Suprapubic skin (tissue), 4 donors: ENCODE results near the gene DRC7. TPM values are rescaled to one million over a fixed set of nuclear protein-coding genes. Genes with fewer than 3 reads are reported as not detected.

ENCODE experiments used
- DNase-seq, 2 donors: peaks; one replicate each; pipeline ENCODE4 v3.0.0-alpha.2; 2019; ENCODE audit warnings: low spot score in 2 of 2
- H3K27ac ChIP-seq: fragments of 200-600 bp; sonication (generic); one replicate; pipeline ENCODE4 v1.5.1; 2019
- H3K27me3 ChIP-seq: fragments of 200-600 bp; sonication (generic); one replicate; pipeline ENCODE4 v1.5.1; 2019
- H3K36me3 ChIP-seq: fragments of 200-600 bp; sonication (generic); one replicate; pipeline ENCODE4 v1.5.1; 2019
- H3K4me1 ChIP-seq: fragments of 200-600 bp; sonication (generic); one replicate; pipeline ENCODE4 v1.5.1; 2019
- H3K4me3 ChIP-seq: fragments of 200-600 bp; sonication (generic); one replicate; pipeline ENCODE4 v1.5.1; 2019; ENCODE audit warnings: mild to moderate bottlenecking
- H3K9me3 ChIP-seq: fragments of 200-600 bp; sonication (generic); one replicate; pipeline ENCODE4 v1.5.1; 2019
- CTCF ChIP-seq, 2 donors: fragments of 200-600 bp in 1 of 2; fragments of 450-650 bp in 1 of 2; sonication (generic) in 1 of 2; IDR thresholded peaks; one replicate each; pipeline ENCODE4 v1.5.1; 2016 to 2019; ENCODE audit warnings: antibody characterized with exemption in 2 of 2, mild to moderate bottlenecking in 1 of 2, moderate library complexity in 1 of 2
- EP300 ChIP-seq: sonication (generic); formaldehyde crosslinking; IDR thresholded peaks from one replicate; pipeline ENCODE4 v1.6.1; 2017; ENCODE audit warnings: antibody characterized with exemption
- POLR2A ChIP-seq, 2 donors: fragments of 450-650 bp; IDR thresholded peaks; one replicate each; pipeline ENCODE4 v1.6.1; 2017; ENCODE audit warnings: antibody characterized with exemption in 2 of 2, mild to moderate bottlenecking in 2 of 2, moderate library complexity in 2 of 2
- POLR2AphosphoS5 ChIP-seq, 3 donors: sonication (generic); formaldehyde crosslinking; IDR thresholded peaks; one replicate each; pipeline ENCODE4 v1.6.1; 2017; ENCODE audit warnings: antibody characterized with exemption in 3 of 3
- WGBS: methylation state at CpG from one replicate; pipeline ENCODE4 v1.1.5; 2018; 5-methylcytosine and 5-hydroxymethylcytosine counted together
- total RNA-seq, 4 donors: library from RNA; depleted of rRNA; stranded (reverse); fragments of >200 nt; gene quantifications; one replicate each; pipeline ENCODE4 v1.1.0, GENCODE V29; 2016

Gene DRC7
- total RNA-seq, 4 donors from 2014 or later: not detected

- no peaks in the 10 kb centered on the region for H3K9me3 ChIP-seq
- H3K4me3 ChIP-seq: peak overlapping the region; percentile 83
- H3K36me3 ChIP-seq: no peaks in the 10 kb centered on the region
- DNase-seq: no peak
- peaks cover 38% of the 10 kb centered on the region for H3K4me1 ChIP-seq
- H3K27me3 ChIP-seq: no peaks in the 10 kb centered on the region
- TF ChIP-seq POLR2AphosphoS5 (IDR thresholded peaks at IDR 0.05) (no peak), POLR2A (IDR thresholded peaks at IDR 0.05) (no peak), CTCF (IDR thresholded peaks at IDR 0.05) (no peak), EP300 (no peak)
- WGBS: 70% methylated on average over 14 of the region's 20 CpGs
- peak overlapping the region; percentile 89 for H3K27ac ChIP-seq
Observed at GRCh38 chr16:57734308-57734924, 39.8 kb downstream of the DRC7 start.

GRCh38 chr16:57734925-57735754 is 40.5 kb downstream of the DRC7 start:
- DNase-seq: peak; percentile 99
- Histone ChIP-seq H3K36me3 (no peaks in the 10 kb centered on the region), H3K4me3 (peak overlapping the region; percentile 83), H3K9me3 (no peaks in the 10 kb centered on the region), H3K4me1 (peaks cover 45% of the 10 kb centered on the region), H3K27ac (peak overlapping the region; percentile 89), H3K27me3 (no peaks in the 10 kb centered on the region)
- 0% methylated on average over 27 of the region's 45 CpGs for WGBS
- TF ChIP-seq POLR2A (IDR thresholded peaks at IDR 0.05) (peak in 1 of 2 donors; percentile 27), CTCF (IDR thresholded peaks at IDR 0.05) (no peak), POLR2AphosphoS5 (IDR thresholded peaks at IDR 0.05) (peak in 1 of 3 donors; percentile 83)

GRCh38 chr16:57735755-57736418 is 41.3 kb downstream of the DRC7 start, which contains the start of gene KATNB1:
KATNB1 (plus strand) TSS chr16:57735770; CDS start chr16:57737244, 1,474 bp downstream.
- under 1% methylated on average over 35 of the region's 35 CpGs for WGBS
- H3K9me3 ChIP-seq: no peaks in the 10 kb centered on the region
- TF ChIP-seq POLR2A (IDR thresholded peaks at IDR 0.05) (no peak), EP300 (no peak), CTCF (IDR thresholded peaks at IDR 0.05) (no peak), POLR2AphosphoS5 (IDR thresholded peaks at IDR 0.05) (no peak)
- H3K27ac ChIP-seq: peak within 1 kb of the TSS; percentile 89
- no peaks in the 10 kb centered on the region for H3K36me3 ChIP-seq
- DNase-seq: peak in 1 of 2 donors; percentile 77
- H3K4me1 ChIP-seq: peaks cover 52% of the 10 kb centered on the region
- peak within 1 kb of the TSS; percentile 83 for H3K4me3 ChIP-seq
- H3K27me3 ChIP-seq: no peaks in the 10 kb centered on the region

GRCh38 chr16:57736419-57737351 is 42.1 kb downstream of the DRC7 start:
- DNase-seq: peak in 1 of 2 donors; percentile 78
- peak overlapping the region; percentile 86 for H3K27ac ChIP-seq
- no peaks in the 10 kb centered on the region for H3K36me3 ChIP-seq
- peak overlapping the region; percentile 83 for H3K4me3 ChIP-seq
- 10% methylated on average over 23 of the region's 23 CpGs for WGBS
- no peaks in the 10 kb centered on the region for H3K27me3 ChIP-seq
- TF ChIP-seq POLR2A (IDR thresholded peaks at IDR 0.05) (no peak), CTCF (IDR thresholded peaks at IDR 0.05) (peak in 1 of 2 donors; percentile 10), EP300 (no peak), POLR2AphosphoS5 (IDR thresholded peaks at IDR 0.05) (no peak)
- H3K4me1 ChIP-seq: peaks cover 60% of the 10 kb centered on the region
- H3K9me3 ChIP-seq: no peaks in the 10 kb centered on the region
